HG03103 (cell line): ENCODE data around the gene CA11.

Experiments used
- ATAC-seq: cut with Tn5 transposase; IDR thresholded peaks from one replicate; pipeline ENCODE4 v1.9.1; 2021; ENCODE audit warnings: low read depth; ENCODE audit not compliant: unreplicated experiment

Gene CA11

GRCh38 chr19:48595833-48596232 lies 50.2 kb downstream of the CA11 start:
- no peak for ATAC-seq

- ATAC-seq = no peak
These were observed 50.8 kb downstream of the CA11 start for GRCh38 chr19:48595171-48595570.

- ATAC-seq = no peak
These were observed 55.0 kb downstream of the CA11 start for GRCh38 chr19:48591021-48591420.

GRCh38 chr19:48588670-48589401 lies 57.2 kb downstream of the CA11 start:
- ATAC-seq = no peak
